Nephron progenitor cell (in vitro differentiated cells): ENCODE measurements around the gene SH2B2.
"Not testable (repeated sequence)": the region's sequence is repeated elsewhere in the genome, so short reads cannot be mapped to it uniquely, and the experiment has no call there.

Experiments
- DNase-seq: peaks from one replicate; pipeline ENCODE4 v3.0.0; 2021
- H3K27ac Mint-ChIP-seq: 2 replicates; pipeline ENCODE4 v1.8.0; 2021; ENCODE audit warnings: mild to moderate bottlenecking, moderate library complexity, mixed read lengths
- H3K27me3 Mint-ChIP-seq: 2 replicates; pipeline ENCODE4 v1.8.0; 2021; ENCODE audit warnings: mild to moderate bottlenecking, low read depth, mixed read lengths; ENCODE audit not compliant: poor library complexity
- H3K36me3 Mint-ChIP-seq: 2 replicates; pipeline ENCODE4 v1.8.0; 2021; ENCODE audit warnings: low read depth, mixed read lengths
- H3K4me1 Mint-ChIP-seq: 2 replicates; pipeline ENCODE4 v1.8.0; 2021; ENCODE audit warnings: mixed read lengths
- H3K4me3 Mint-ChIP-seq: 2 replicates; pipeline ENCODE4 v1.8.0; 2021; ENCODE audit warnings: mild to moderate bottlenecking, moderate library complexity, mixed read lengths
- H3K9me3 Mint-ChIP-seq: 2 replicates; pipeline ENCODE4 v1.8.0; 2021; ENCODE audit warnings: mild to moderate bottlenecking, moderate library complexity, mixed read lengths
- TF ChIP-seq, protein P1 (sequence below): fragments of 200-600 bp; sonication (generic); IDR thresholded peaks from 2 replicates; pipeline ENCODE4 v1.5.0; 2021; ENCODE audit warnings: antibody characterized with exemption

The SH2B2 gene

DNA sequence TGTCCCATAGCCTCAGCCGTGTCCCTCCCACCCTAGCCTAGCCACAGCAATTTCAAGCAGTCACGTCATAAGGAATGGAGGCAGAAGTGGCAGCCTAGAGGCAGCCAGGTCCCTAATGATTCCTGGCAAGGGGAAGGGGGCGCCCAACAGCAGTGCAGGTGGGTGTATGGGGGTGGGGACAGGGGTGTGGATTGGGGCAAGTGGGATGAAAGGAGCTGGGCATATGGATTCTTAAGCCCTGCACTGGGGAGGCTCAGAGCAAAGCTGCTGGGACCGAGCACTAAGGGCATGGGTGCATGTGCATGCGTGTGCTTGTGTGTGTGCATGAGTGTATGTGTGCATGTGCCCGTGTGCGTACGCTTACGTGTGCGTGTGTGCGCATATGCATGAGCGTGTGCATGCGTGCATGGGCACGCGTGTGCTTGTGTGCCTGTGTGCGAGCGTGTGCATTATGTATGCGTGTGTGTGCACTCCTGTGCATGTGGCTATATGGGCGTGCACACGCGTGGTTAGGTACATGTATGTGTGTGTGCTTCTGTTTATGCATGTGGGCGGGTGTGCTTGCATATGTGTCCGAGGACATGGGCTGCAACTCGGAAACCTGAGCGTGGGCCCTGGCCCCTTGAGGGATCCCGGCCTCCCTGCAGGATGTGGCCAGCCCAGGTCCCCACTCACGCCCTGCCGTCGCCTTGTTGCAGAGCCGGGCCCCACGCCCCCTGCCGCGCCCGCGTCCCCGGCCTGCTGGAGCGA lies 34.1 kb downstream of the SH2B2 start:
- H3K36me3 Mint-ChIP-seq: peaks cover 19% of the 10 kb centered on the region
- peaks cover 27% of the 10 kb centered on the region for H3K27me3 Mint-ChIP-seq

DNA sequence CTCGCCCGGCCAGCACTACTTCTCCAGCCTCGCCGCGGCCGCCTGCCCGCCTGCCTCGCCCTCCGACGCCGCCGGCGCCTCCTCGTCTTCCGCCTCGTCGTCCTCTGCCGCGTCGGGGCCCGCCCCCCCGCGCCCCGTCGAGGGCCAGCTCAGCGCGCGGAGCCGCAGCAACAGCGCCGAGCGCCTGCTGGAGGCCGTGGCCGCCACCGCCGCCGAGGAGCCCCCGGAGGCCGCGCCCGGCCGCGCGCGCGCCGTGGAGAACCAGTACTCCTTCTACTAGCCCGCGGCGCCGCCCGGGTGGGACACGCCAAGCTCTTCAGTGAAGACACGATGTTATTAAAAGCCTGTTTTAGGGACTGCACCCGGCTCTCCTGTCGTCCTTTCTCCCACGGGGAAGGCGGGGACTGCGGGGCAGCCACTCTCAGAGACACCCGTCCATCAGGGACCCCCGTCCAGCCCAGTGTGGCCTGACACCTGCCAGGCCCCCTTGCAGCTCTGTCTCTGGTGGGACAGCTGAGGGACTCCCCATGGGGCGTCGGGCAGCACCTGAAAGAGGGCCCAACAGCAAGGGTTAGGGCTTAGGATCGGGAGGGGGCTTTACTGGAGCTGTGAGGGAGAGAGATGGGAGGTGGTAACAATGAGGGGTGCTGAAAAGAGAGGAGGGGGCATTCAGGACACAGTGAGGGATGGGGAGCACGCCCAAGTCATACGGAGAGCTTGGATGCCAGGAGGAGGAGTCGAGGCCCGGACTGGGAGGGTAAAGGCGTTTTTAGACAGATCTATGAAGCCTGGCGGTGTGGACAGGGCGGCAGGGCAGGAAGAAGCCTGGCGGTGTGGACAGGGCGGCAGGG lies 34.9 kb downstream of the SH2B2 start:
- TF ChIP-seq, protein P1, sequence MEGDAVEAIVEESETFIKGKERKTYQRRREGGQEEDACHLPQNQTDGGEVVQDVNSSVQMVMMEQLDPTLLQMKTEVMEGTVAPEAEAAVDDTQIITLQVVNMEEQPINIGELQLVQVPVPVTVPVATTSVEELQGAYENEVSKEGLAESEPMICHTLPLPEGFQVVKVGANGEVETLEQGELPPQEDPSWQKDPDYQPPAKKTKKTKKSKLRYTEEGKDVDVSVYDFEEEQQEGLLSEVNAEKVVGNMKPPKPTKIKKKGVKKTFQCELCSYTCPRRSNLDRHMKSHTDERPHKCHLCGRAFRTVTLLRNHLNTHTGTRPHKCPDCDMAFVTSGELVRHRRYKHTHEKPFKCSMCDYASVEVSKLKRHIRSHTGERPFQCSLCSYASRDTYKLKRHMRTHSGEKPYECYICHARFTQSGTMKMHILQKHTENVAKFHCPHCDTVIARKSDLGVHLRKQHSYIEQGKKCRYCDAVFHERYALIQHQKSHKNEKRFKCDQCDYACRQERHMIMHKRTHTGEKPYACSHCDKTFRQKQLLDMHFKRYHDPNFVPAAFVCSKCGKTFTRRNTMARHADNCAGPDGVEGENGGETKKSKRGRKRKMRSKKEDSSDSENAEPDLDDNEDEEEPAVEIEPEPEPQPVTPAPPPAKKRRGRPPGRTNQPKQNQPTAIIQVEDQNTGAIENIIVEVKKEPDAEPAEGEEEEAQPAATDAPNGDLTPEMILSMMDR: no peak
- Mint-ChIP-seq H3K27me3 (peaks cover 27% of the 10 kb centered on the region), H3K36me3 (peaks cover 19% of the 10 kb centered on the region), H3K4me1 (peaks cover 10% of the 10 kb centered on the region), H3K27ac (no peak overlapping the region), H3K4me3 (no peak overlapping the region), H3K9me3 (no peaks in the 10 kb centered on the region)
- DNase-seq: peak; percentile 68

More for the DNA sequence above, 34.1 kb downstream of the SH2B2 start:
- TF ChIP-seq, protein P1: no peak
- H3K4me3 Mint-ChIP-seq: no peak overlapping the region
- DNase-seq: no peak
- H3K4me1 Mint-ChIP-seq: peaks cover 10% of the 10 kb centered on the region
- no peaks in the 10 kb centered on the region for H3K9me3 Mint-ChIP-seq
- H3K27ac Mint-ChIP-seq: peak overlapping the region; percentile 25

DNA sequence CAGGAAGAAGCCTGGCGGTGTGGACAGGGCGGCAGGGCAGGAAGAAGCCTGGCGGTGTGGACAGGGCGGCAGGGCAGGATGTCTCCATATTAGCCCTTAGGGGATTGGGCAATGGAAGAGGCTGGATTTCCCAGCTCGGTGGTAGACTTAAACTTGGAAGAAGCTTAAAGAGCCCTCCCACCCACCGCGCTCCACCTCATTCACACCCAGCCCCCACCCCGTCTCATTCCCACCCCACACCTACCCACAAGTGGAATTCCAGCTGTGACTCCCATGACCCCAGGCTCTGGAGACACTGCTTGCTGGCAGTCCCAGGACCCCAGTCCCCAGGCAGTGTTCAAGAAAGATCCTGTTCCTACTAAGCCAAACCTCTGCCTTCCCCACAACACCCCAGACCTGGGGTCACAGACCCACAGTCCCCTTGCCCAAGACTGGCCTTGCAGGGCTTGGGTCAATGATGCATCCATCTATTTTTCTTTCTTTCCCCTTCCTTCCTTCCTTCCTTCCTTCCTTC lies 35.6 kb downstream of the SH2B2 start:
- Mint-ChIP-seq H3K27me3 (peaks cover 27% of the 10 kb centered on the region), H3K9me3 (no peaks in the 10 kb centered on the region), H3K36me3 (peaks cover 15% of the 10 kb centered on the region), H3K4me3 (no peak overlapping the region), H3K27ac (peak overlapping the region; percentile 29), H3K4me1 (peaks cover 10% of the 10 kb centered on the region)
- TF ChIP-seq, protein P1: no peak
- no peak for DNase-seq

DNA sequence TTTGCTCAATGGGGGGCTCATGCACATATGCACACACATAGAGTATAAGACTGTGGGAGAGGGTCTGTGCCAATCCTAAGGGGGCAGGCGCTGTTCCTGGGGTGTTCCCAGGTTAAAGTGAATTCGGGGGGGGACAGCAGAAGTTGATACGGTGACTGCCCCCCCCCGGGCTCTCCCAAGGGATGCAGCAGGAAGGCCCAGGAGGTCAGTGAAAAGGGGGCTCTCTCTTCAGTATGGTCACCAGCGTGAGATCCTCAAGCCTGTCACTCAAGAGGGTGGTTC lies 37.2 kb downstream of the SH2B2 start:
- Mint-ChIP-seq H3K27ac (no peak overlapping the region), H3K4me3 (no peak overlapping the region), H3K4me1 (peaks cover 16% of the 10 kb centered on the region), H3K9me3 (no peaks in the 10 kb centered on the region), H3K36me3 (peaks cover 7% of the 10 kb centered on the region), H3K27me3 (peaks cover 32% of the 10 kb centered on the region)
- TF ChIP-seq, protein P1: no peak
- DNase-seq: no peak

DNA sequence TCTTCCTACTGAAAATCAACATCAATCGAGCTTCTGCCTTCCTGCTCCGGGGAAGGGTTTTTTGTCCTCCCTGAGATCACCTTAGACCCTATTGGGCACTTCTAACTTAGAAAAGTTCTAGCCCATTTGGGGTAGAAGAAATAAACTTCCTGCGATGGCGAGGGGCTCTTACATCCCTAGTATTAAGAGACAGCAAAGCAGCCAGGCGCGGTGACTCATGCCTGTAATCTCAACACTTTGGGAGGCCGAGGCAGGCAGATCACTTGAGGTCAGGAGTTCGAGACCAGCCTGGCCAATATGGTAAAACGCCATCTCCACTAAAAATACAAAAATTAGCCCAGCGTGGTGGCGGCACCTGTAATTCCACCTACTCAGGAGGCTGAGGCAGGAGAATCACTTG lies 38.4 kb downstream of the SH2B2 start:
- H3K9me3 Mint-ChIP-seq, H3K27ac Mint-ChIP-seq: not testable (repeated sequence)
- peaks cover 31% of the 10 kb centered on the region for H3K27me3 Mint-ChIP-seq

DNA sequence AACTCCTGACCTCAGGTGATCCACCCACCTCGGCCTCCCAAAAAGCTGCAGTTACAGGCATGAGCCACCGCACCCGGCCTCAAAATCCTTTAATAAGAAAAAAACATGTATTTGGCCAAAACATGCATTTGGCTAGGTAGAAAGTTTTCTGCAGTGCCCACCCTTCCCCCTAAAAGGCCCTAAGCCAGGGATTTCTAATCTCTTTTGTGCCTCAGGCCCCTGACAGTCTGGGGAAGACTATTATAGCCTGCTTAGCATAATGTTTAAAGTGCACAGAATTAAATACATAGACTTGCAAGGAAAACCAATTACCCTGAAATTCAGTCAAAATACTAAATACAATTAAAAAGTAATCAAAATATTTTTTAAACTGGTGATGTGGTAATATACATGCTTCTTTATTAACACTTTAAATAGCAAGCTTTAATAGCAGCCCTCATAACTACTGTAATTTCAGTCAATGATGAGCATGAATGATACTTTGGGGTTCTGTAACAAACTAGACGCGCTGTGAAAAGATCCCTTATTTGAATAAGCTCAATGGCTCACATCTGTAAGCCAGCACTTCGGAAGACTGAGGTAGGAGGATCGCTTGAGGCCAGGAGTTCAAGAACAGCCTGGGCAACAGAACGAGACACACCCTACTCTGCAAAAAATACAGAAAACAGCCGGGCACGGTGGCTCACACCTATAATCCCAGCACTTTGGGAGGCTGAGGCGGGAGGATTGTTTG lies 39.7 kb downstream of the SH2B2 start:
- no peaks in the 10 kb centered on the region for H3K9me3 Mint-ChIP-seq
- DNase-seq: no peak

More for the DNA sequence above, 38.4 kb downstream of the SH2B2 start:
- H3K4me3 Mint-ChIP-seq, H3K36me3 Mint-ChIP-seq, DNase-seq: not testable (repeated sequence)
- peaks cover 16% of the 10 kb centered on the region for H3K4me1 Mint-ChIP-seq

DNA sequence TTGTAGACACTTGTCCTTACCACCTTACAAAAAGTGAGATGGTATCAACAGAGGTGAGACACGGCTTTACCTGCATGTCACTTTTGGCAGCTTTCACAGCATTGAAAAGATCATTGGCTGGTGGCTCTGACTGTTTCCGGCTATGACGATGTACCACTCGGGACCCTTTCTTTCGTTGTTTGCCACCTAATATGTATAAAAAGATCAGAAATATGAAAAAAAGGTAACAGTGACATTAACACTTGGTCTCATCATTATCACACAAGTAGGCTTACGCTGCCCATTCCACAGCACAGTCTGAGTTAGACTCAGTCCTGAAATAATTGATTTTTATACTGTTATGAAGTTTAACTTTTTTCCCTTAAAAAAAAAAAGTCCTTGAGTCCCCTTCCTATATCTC lies 40.5 kb downstream of the SH2B2 start:
- H3K4me3 Mint-ChIP-seq, H3K36me3 Mint-ChIP-seq, H3K9me3 Mint-ChIP-seq, H3K27ac Mint-ChIP-seq, DNase-seq: not testable (repeated sequence)
- peaks cover 21% of the 10 kb centered on the region for H3K27me3 Mint-ChIP-seq
- peaks cover 26% of the 10 kb centered on the region for H3K4me1 Mint-ChIP-seq

More for the DNA sequence above, 39.7 kb downstream of the SH2B2 start:
- no peaks in the 10 kb centered on the region for H3K36me3 Mint-ChIP-seq
- no peak overlapping the region for H3K4me3 Mint-ChIP-seq
- H3K27me3 Mint-ChIP-seq: peaks cover 22% of the 10 kb centered on the region
- H3K4me1 Mint-ChIP-seq: peaks cover 22% of the 10 kb centered on the region
- H3K27ac Mint-ChIP-seq: peak overlapping the region; percentile 51
- TF ChIP-seq, protein P1: no peak

DNA sequence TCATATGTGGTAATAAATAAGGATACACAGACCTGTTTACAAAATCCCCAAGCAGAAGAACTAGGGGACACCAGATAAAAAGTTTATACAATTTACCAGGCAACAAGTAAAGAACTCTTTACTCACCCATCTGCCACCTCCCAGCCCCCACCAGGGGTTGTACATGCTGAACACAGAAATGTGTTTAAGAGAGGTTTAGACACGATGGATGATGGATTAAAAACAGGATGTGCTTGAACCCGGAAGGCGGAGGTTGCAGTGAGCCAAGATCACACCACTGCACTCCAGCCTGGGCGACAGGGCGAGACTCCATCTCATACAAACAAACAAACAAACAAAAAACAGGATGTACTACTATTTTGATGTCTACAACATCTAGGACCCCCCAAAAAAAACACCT lies 42.2 kb downstream of the SH2B2 start:
- H3K9me3 Mint-ChIP-seq, DNase-seq, H3K36me3 Mint-ChIP-seq, H3K4me3 Mint-ChIP-seq, H3K27ac Mint-ChIP-seq: not testable (repeated sequence)
- H3K4me1 Mint-ChIP-seq: peaks cover 20% of the 10 kb centered on the region
- H3K27me3 Mint-ChIP-seq: peaks cover 13% of the 10 kb centered on the region
